22Rv1 (cell line): Measurements from ENCODE around the gene RAC3.

Experiments used
- ZFX ChIP-seq: fragments of 450-650 bp; IDR thresholded peaks from 2 replicates; pipeline ENCODE4 v1.6.1; 2017; ENCODE audit warnings: antibody characterized with exemption, borderline replicate concordance
- TF ChIP-seq, protein P1 (sequence below): fragments of 450-650 bp; IDR thresholded peaks from 2 replicates; pipeline ENCODE4 v1.5.1; 2017; ENCODE audit warnings: mild to moderate bottlenecking

DNA sequence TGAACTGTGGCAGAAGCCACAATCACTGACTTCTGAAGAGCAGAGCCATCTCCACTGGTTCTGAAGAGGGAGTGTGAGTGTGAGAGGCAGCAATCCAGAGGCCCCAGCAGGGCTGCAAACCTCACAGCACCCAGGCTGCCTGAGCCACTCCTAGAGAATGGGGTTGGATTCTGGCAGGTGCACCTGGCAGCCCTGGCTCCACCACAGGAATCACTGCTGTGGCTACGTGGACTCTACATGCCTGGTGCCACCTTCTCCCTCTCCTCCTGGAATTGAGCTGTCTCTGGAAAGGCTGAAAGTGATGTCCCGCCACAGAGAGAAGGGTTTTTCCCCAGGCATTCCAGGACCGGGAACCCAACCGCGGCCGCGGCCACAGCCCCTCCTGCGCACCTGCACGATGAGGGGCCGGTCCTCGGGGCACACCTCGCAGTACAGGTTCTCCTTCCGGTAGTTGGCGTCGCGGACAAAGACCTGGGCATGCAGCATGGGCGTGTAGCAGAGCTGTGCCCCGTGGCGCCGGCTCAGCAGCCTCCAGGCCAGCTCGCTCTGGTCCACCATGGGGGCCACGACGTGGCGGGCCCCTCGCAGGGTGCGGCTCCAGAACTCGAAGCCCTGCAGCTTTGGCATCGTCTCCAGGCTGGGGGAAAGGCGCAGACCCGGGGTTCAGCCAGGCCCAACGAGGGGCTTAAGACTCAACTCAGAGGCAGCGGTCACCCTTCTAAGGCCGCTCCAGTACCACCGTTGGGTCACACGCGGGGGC lies 33.1 kb downstream of the RAC3 start:
- TF ChIP-seq, protein P1, sequence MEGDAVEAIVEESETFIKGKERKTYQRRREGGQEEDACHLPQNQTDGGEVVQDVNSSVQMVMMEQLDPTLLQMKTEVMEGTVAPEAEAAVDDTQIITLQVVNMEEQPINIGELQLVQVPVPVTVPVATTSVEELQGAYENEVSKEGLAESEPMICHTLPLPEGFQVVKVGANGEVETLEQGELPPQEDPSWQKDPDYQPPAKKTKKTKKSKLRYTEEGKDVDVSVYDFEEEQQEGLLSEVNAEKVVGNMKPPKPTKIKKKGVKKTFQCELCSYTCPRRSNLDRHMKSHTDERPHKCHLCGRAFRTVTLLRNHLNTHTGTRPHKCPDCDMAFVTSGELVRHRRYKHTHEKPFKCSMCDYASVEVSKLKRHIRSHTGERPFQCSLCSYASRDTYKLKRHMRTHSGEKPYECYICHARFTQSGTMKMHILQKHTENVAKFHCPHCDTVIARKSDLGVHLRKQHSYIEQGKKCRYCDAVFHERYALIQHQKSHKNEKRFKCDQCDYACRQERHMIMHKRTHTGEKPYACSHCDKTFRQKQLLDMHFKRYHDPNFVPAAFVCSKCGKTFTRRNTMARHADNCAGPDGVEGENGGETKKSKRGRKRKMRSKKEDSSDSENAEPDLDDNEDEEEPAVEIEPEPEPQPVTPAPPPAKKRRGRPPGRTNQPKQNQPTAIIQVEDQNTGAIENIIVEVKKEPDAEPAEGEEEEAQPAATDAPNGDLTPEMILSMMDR: no peak
- no peak for TF ChIP-seq ZFX
